HepG2 (cell line): ENCODE measurements around the gene EMID1. TPM values are rescaled to one million over a fixed set of nuclear protein-coding genes. Genes with fewer than 3 reads are reported as not detected.

ENCODE experiments used
- ATAC-seq: fragments of 200-7000 bp; cut with Tn5 transposase; 3 replicates; pipeline ENCODE4 v1.9.1; 2020; ENCODE audit warnings: mild to moderate bottlenecking, moderate library complexity
- BruUV-seq: library from RNA; stranded (reverse); fragments of 400-500 nt; replicated peaks from 2 replicates; lab custom pipeline; 2021; lab: Mats Ljungman, UMichigan
- CTCF ChIA-PET: fragments of 300-600 bp; formaldehyde crosslinking; extraction: SDS; loops from one replicate; lab custom pipeline; 2021; ENCODE audit warnings: low total read pairs, inconsistent platforms, low intra/inter-chr PET ratio; lab: Yijun Ruan, JAX
- POLR2A ChIA-PET: fragments of 350-600 bp; sonication (Branson Sonifier 250); formaldehyde crosslinking; loops from one replicate; lab custom pipeline; 2020; ENCODE audit warnings: antibody characterized with exemption, inconsistent platforms; lab: Yijun Ruan, JAX
- DNase-seq: peaks from one replicate; pipeline ENCODE4 v3.0.0-alpha.2; 2015; ENCODE audit warnings: low spot score
- FAIRE-seq: peaks from 3 replicates; lab custom pipeline; 2011; peaks lifted over from hg19 to GRCh38; lab: Jason Lieb, UNC
- H2AFZ ChIP-seq: one replicate; pipeline ENCODE4 v1.6.1; 2011; ENCODE audit warnings: low read length, inconsistent platforms
- H3K27ac ChIP-seq: fragments of 300-600 bp; 3 replicates; pipeline ENCODE4 v1.8.0; 2011; ENCODE audit warnings: mixed run types, mild to moderate bottlenecking, mixed read lengths, low read length, inconsistent platforms; ENCODE audit not compliant: insufficient read depth; ENCODE audit errors: extremely low read length
- H3K27me3 ChIP-seq, 2 experiments: fragments of 200-600 bp in 1 of 2; 2 replicates in 1 of 2; 3 replicates in 1 of 2; pipeline versions ENCODE4 v1.6.0 to v1.8.0; 2011; ENCODE audit warnings: low read length in 2 of 2, mild to moderate bottlenecking in 2 of 2, moderate library complexity in 2 of 2, inconsistent platforms in 1 of 2; ENCODE audit not compliant: insufficient read depth in 2 of 2, control insufficient read depth in 1 of 2
- H3K36me3 ChIP-seq, 2 experiments: fragments of 200-600 bp in 1 of 2; replicated peaks in 1 of 2; 2 replicates in 1 of 2; 3 replicates in 1 of 2; pipeline versions ENCODE4 v1.5.1 to v1.8.0; 2011; ENCODE audit warnings: low read length in 2 of 2, inconsistent platforms in 1 of 2; ENCODE audit not compliant: insufficient read depth in 2 of 2, control insufficient read depth in 1 of 2
- H3K4me1 ChIP-seq: 2 replicates; pipeline ENCODE4 v1.5.1; 2012; ENCODE audit warnings: low read length, inconsistent platforms; ENCODE audit not compliant: insufficient read depth
- H3K4me2 ChIP-seq: 2 replicates; pipeline ENCODE4 v1.6.0; 2011; ENCODE audit warnings: low read depth, low read length, inconsistent platforms
- H3K4me3 ChIP-seq, 3 experiments: fragments of 200-600 bp in 1 of 3; sonication (generic), shearing (Covaris generic) in 1 of 3; replicated peaks in 1 of 3; 2 replicates each; pipeline ENCODE4 v1.5.1; 2011 to 2016; ENCODE audit warnings: low read length in 3 of 3, inconsistent platforms in 2 of 3, low read depth in 2 of 3, mild to moderate bottlenecking in 2 of 3, control low read depth in 1 of 3, mixed read lengths in 1 of 3; ENCODE audit not compliant: insufficient read depth in 1 of 3
- H3K79me2 ChIP-seq: one replicate; pipeline ENCODE4 v1.6.1; 2011; ENCODE audit warnings: low read length, inconsistent platforms; ENCODE audit not compliant: insufficient read depth
- H3K9ac ChIP-seq: 2 replicates; pipeline ENCODE4 v1.6.0; 2011; ENCODE audit warnings: mild to moderate bottlenecking, low read depth, low read length, inconsistent platforms; ENCODE audit not compliant: insufficient read depth
- H3K9me3 ChIP-seq: 2 replicates; pipeline ENCODE4 v1.5.1; 2012; ENCODE audit warnings: mild to moderate bottlenecking, low read length
- H4K20me1 ChIP-seq: 2 replicates; pipeline ENCODE4 v1.6.0; 2011; ENCODE audit warnings: inconsistent platforms, mild to moderate bottlenecking, low read length, moderate library complexity; ENCODE audit not compliant: insufficient read depth
- ARID2 ChIP-seq: sonication (generic); formaldehyde crosslinking; IDR thresholded peaks from 2 replicates; pipeline ENCODE4 v1.8.1; 2022; ENCODE audit warnings: mild to moderate bottlenecking, missing genetic modification reagents, borderline replicate concordance
- CHD4 ChIP-seq: fragments of 200-600 bp; sonication (generic); IDR thresholded peaks from 2 replicates; pipeline ENCODE4 v1.7.0; 2017; ENCODE audit warnings: mild to moderate bottlenecking, low read length, borderline replicate concordance
- KDM1A ChIP-seq: IDR thresholded peaks from 2 replicates; pipeline ENCODE4 v1.6.1; 2016; ENCODE audit warnings: missing compliant biosample characterization
- TOPORS ChIP-seq: sonication (generic); formaldehyde crosslinking; IDR thresholded peaks from 2 replicates; pipeline ENCODE4 v1.8.0; 2023; ENCODE audit warnings: mild to moderate bottlenecking, missing genetic modification reagents
- YEATS2 ChIP-seq: sonication (generic); formaldehyde crosslinking; IDR thresholded peaks from 2 replicates; pipeline ENCODE4 v1.4.0; 2020; ENCODE audit warnings: missing genetic modification reagents, borderline replicate concordance
- ZC3H4 ChIP-seq: sonication (generic); formaldehyde crosslinking; IDR thresholded peaks from 2 replicates; pipeline ENCODE4 v1.4.0; 2020; ENCODE audit warnings: missing genetic modification reagents, borderline replicate concordance
- ZFAT ChIP-seq: sonication (generic); formaldehyde crosslinking; conservative IDR thresholded peaks from 2 replicates; pipeline ENCODE4 v1.8.1; 2023; ENCODE audit warnings: missing genetic modification reagents, inconsistent platforms
- ZNF367 ChIP-seq: sonication (generic); formaldehyde crosslinking; IDR thresholded peaks from 2 replicates; pipeline ENCODE4 v1.4.0; 2020; ENCODE audit warnings: missing genetic modification reagents, borderline replicate concordance
- WGBS: methylation state at CpG from one replicate; pipeline ENCODE4 v1.1.6; 2017; ENCODE audit warnings: low lambda C conversion rate; 5-methylcytosine and 5-hydroxymethylcytosine counted together
- in situ Hi-C: cut with HindIII; loops from 2 replicates; pipeline ENCODE4 v1.10.0; 2017; ENCODE audit warnings: low pct_unique_long_range_greater_than_20kb; ENCODE audit not compliant: extremely low pct_ligation_motif_present
- intact Hi-C: fragments of 100-400 bp; cut with micrococcal nuclease; formaldehyde crosslinking; loops from one replicate; pipeline ENCODE4 v1.10.0; 2022; ENCODE audit not compliant: unreplicated experiment
- polyA plus RNA-seq, 8 experiments: library from polyadenylated mRNA; depleted of rRNA in 3 of 8; stranded (reverse) in 7 of 8; unstranded in 1 of 8; fragments of >200 nt; fragmentation: Illumina TruSeq in 4 of 8; extraction: Trizol in 4 of 8; gene quantifications; 2 replicates each; pipeline versions ENCODE4 v1.2.1 to v1.2.3, GENCODE V29; 2011 to 2016; ENCODE audit warnings: low read depth in 4 of 8, missing spikeins in 1 of 8, mixed read lengths in 1 of 8; ENCODE audit not compliant: insufficient read depth in 1 of 8
- total RNA-seq, 5 experiments: library from RNA; depleted of rRNA; stranded (reverse); fragments of >200 nt; fragmentation: Illumina TruSeq; extraction: Trizol; gene quantifications; 2 replicates each; pipeline ENCODE4 v1.2.3, GENCODE V29; 2016; ENCODE audit warnings: low read depth in 1 of 5
- TF ChIP-seq, protein P1 (sequence below): sonication (generic); formaldehyde crosslinking; IDR thresholded peaks from 2 replicates; pipeline ENCODE4 v1.8.1; 2023; ENCODE audit warnings: mild to moderate bottlenecking, missing genetic modification reagents
- TF ChIP-seq, protein P2 (sequence below): sonication (generic); formaldehyde crosslinking; IDR thresholded peaks from 2 replicates; pipeline ENCODE4 v1.4.0; 2020; ENCODE audit warnings: missing genetic modification reagents, mild to moderate bottlenecking, borderline replicate concordance
- TF ChIP-seq, protein P3 (sequence below): sonication (generic); formaldehyde crosslinking; IDR thresholded peaks from 2 replicates; pipeline ENCODE4 v1.5.1; 2020; ENCODE audit warnings: missing genetic modification reagents, mild to moderate bottlenecking, borderline replicate concordance

Gene EMID1
- total and polyA plus RNA-seq, 2 of the 13 experiments (the other 11 are each of a cell fraction or from before 2014, with no cell fraction given), result 0.45 to 0.82 TPM

DNA sequence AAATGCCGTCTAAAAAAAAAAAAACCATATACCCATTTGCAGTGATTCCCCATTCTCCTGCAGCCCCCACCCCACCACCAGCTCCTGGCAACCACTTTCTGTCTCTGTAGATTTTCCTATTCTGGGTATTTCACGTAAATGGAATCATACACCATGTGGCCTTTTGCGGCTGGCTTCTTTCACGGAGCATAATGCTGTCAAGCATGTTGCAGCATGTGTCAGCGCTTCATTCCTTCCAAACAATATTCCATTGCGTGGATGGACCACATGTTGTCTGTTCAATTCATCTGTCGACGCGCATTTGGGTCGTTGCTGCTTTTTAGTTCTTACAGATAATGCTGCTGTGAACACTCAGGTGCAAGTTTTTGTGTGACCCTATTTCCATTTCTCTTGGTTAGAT lies 14.8 kb upstream of the EMID1 start:
- FAIRE-seq (no peak), DNase-seq (no peak)
- in situ Hi-C loops, result no loop called here

More for the DNA sequence above, 14.8 kb upstream of the EMID1 start:
- intact Hi-C loops, result no loop called here
- Histone ChIP-seq H3K36me3 (no peaks in the 10 kb centered on the region), H3K4me3 (no peak overlapping the region), H3K9ac (no peak overlapping the region), H3K4me1 (peaks cover 10% of the 10 kb centered on the region), H3K27me3 (peaks cover 0 to 7% of the 10 kb centered on the region in 2 experiments; a peak in 1 of 5 replicates), H3K4me2 (no peak overlapping the region), H2AFZ (no peak overlapping the region), H4K20me1 (no peaks in the 10 kb centered on the region), H3K9me3 (no peaks in the 10 kb centered on the region), H3K27ac (no peak overlapping the region), H3K79me2 (no peaks in the 10 kb centered on the region)
- BruUV-seq, result no TSS peak
- WGBS, result 87% methylated on average over 10 of the region's 10 CpGs
- ChIA-PET POLR2A (no interaction called here), CTCF (no interaction called here)
- no peak for TF ChIP-seq TOPORS
- no peak for TF ChIP-seq ZFAT (CRISPR knock-in tag)
- no peak for TF ChIP-seq ARID2
- TF ChIP-seq, protein P1, sequence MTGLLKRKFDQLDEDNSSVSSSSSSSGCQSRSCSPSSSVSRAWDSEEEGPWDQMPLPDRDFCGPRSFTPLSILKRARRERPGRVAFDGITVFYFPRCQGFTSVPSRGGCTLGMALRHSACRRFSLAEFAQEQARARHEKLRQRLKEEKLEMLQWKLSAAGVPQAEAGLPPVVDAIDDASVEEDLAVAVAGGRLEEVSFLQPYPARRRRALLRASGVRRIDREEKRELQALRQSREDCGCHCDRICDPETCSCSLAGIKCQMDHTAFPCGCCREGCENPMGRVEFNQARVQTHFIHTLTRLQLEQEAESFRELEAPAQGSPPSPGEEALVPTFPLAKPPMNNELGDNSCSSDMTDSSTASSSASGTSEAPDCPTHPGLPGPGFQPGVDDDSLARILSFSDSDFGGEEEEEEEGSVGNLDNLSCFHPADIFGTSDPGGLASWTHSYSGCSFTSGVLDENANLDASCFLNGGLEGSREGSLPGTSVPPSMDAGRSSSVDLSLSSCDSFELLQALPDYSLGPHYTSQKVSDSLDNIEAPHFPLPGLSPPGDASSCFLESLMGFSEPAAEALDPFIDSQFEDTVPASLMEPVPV (CRISPR knock-in tag), result no peak
- no peak for TF ChIP-seq ZC3H4 (CRISPR knock-in tag)
- TF ChIP-seq, protein P2, sequence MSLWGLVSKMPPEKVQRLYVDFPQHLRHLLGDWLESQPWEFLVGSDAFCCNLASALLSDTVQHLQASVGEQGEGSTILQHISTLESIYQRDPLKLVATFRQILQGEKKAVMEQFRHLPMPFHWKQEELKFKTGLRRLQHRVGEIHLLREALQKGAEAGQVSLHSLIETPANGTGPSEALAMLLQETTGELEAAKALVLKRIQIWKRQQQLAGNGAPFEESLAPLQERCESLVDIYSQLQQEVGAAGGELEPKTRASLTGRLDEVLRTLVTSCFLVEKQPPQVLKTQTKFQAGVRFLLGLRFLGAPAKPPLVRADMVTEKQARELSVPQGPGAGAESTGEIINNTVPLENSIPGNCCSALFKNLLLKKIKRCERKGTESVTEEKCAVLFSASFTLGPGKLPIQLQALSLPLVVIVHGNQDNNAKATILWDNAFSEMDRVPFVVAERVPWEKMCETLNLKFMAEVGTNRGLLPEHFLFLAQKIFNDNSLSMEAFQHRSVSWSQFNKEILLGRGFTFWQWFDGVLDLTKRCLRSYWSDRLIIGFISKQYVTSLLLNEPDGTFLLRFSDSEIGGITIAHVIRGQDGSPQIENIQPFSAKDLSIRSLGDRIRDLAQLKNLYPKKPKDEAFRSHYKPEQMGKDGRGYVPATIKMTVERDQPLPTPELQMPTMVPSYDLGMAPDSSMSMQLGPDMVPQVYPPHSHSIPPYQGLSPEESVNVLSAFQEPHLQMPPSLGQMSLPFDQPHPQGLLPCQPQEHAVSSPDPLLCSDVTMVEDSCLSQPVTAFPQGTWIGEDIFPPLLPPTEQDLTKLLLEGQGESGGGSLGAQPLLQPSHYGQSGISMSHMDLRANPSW, result no peak
- no peak for TF ChIP-seq KDM1A (CRISPR knock-in tag)
- TF ChIP-seq, protein P3, sequence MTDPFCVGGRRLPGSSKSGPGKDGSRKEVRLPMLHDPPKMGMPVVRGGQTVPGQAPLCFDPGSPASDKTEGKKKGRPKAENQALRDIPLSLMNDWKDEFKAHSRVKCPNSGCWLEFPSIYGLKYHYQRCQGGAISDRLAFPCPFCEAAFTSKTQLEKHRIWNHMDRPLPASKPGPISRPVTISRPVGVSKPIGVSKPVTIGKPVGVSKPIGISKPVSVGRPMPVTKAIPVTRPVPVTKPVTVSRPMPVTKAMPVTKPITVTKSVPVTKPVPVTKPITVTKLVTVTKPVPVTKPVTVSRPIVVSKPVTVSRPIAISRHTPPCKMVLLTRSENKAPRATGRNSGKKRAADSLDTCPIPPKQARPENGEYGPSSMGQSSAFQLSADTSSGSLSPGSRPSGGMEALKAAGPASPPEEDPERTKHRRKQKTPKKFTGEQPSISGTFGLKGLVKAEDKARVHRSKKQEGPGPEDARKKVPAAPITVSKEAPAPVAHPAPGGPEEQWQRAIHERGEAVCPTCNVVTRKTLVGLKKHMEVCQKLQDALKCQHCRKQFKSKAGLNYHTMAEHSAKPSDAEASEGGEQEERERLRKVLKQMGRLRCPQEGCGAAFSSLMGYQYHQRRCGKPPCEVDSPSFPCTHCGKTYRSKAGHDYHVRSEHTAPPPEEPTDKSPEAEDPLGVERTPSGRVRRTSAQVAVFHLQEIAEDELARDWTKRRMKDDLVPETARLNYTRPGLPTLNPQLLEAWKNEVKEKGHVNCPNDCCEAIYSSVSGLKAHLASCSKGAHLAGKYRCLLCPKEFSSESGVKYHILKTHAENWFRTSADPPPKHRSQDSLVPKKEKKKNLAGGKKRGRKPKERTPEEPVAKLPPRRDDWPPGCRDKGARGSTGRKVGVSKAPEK, result no peak
- TF ChIP-seq YEATS2 (CRISPR knock-in tag), result no peak
- TF ChIP-seq CHD4, result no peak
- TF ChIP-seq ZNF367 (CRISPR knock-in tag), result no peak
- ATAC-seq, result no peak
